H1 (cell line): ENCODE measurements around the gene LRBA. TPM values are rescaled to one million over a fixed set of nuclear protein-coding genes. Genes with fewer than 3 reads are reported as not detected.

ENCODE experiments used
- CTCF ChIA-PET: fragments of 300-600 bp; sonication (Branson Sonifier 250); formaldehyde crosslinking; loops from one replicate; lab custom pipeline; 2021; ENCODE audit not compliant: partially characterized antibody; lab: Charles Lee
- POLR2A ChIA-PET: fragments of 300-600 bp; sonication (Branson Sonifier 250); formaldehyde crosslinking; loops from one replicate; lab custom pipeline; 2021; ENCODE audit warnings: inconsistent platforms; ENCODE audit not compliant: partially characterized antibody; lab: Charles Lee
- DNase-seq, 2 experiments: peaks; one replicate each; pipeline versions ENCODE4 v3.0.0 to v3.0.0-alpha.2; 2010 to 2022; ENCODE audit warnings: low spot score in 2 of 2, low read depth in 1 of 2, mixed read lengths in 1 of 2
- FAIRE-seq: peaks from 2 replicates; lab custom pipeline; 2011; peaks lifted over from hg19 to GRCh38; lab: Jason Lieb, UNC
- H2AFZ ChIP-seq: 2 replicates; pipeline ENCODE4 v1.8.1; 2012; ENCODE audit warnings: low read length, inconsistent platforms
- H2AK5ac ChIP-seq: 2 replicates; pipeline ENCODE4 v1.6.1; 2013; ENCODE audit warnings: low read depth, low read length
- H2BK120ac ChIP-seq: replicated peaks from 2 replicates; pipeline ENCODE3; 2013; ENCODE audit warnings: low read depth, low read length, inconsistent platforms
- H2BK12ac ChIP-seq: 2 replicates; pipeline ENCODE4 v1.6.1; 2013; ENCODE audit warnings: low read depth, low read length
- H2BK15ac ChIP-seq: 2 replicates; pipeline ENCODE4 v1.6.1; 2013; ENCODE audit warnings: low read length
- H2BK20ac ChIP-seq: 2 replicates; pipeline ENCODE4 v1.6.1; 2013; ENCODE audit warnings: low read length
- H2BK5ac ChIP-seq: 2 replicates; pipeline ENCODE4 v1.6.1; 2013; ENCODE audit warnings: low read depth, low read length
- H3K14ac ChIP-seq: 2 replicates; pipeline ENCODE4 v1.6.1; 2013; ENCODE audit warnings: inconsistent platforms; ENCODE audit not compliant: insufficient read length
- H3K18ac ChIP-seq: 2 replicates; pipeline ENCODE4 v1.6.1; 2013; ENCODE audit warnings: low read length; ENCODE audit errors: extremely low read depth
- H3K23ac ChIP-seq: 2 replicates; pipeline ENCODE4 v1.6.1; 2013; ENCODE audit warnings: inconsistent platforms; ENCODE audit not compliant: insufficient read length
- H3K23me2 ChIP-seq: 2 replicates; pipeline ENCODE4 v1.6.1; 2013; ENCODE audit warnings: low read depth, low read length
- H3K27ac ChIP-seq: 2 replicates; pipeline ENCODE4 v1.6.1; 2011; ENCODE audit warnings: low read depth, low read length, inconsistent platforms
- H3K27me3 ChIP-seq, 4 experiments: replicated peaks in 1 of 4; 1 replicate in 1 of 4; 2 replicates in 3 of 4; pipeline versions ENCODE4 v1.6.1 to v1.8.1; 2011 to 2013; ENCODE audit warnings: low read length in 3 of 4, mild to moderate bottlenecking in 3 of 4, inconsistent platforms in 2 of 4, mixed read lengths in 2 of 4, moderate library complexity in 1 of 4; ENCODE audit not compliant: control insufficient read depth in 3 of 4, insufficient read depth in 3 of 4; ENCODE audit errors: extremely low read depth in 1 of 4
- H3K36me3 ChIP-seq, 4 experiments: 2 replicates each; pipeline versions ENCODE4 v1.6.1 to v1.8.1; 2011 to 2013; ENCODE audit warnings: mild to moderate bottlenecking in 4 of 4, low read length in 3 of 4, moderate library complexity in 2 of 4, control low read depth in 1 of 4, inconsistent platforms in 1 of 4; ENCODE audit not compliant: insufficient read depth in 4 of 4, control insufficient read depth in 2 of 4
- H3K4ac ChIP-seq: replicated peaks from 2 replicates; pipeline ENCODE3; 2013; ENCODE audit warnings: low read length, low read depth, mixed read lengths, inconsistent platforms; ENCODE audit not compliant: insufficient read length
- H3K4me1 ChIP-seq, 4 experiments: replicated peaks in 1 of 4; 1 replicate in 1 of 4; 2 replicates in 3 of 4; pipeline versions ENCODE4 v1.6.1 to v1.8.1; 2011 to 2013; ENCODE audit warnings: low read length in 3 of 4, inconsistent platforms in 2 of 4, mixed read lengths in 1 of 4; ENCODE audit not compliant: insufficient read depth in 4 of 4, control insufficient read depth in 3 of 4
- H3K4me2 ChIP-seq, 2 experiments: 2 replicates each; pipeline versions ENCODE4 v1.6.1 to v1.8.1; 2011 to 2013; ENCODE audit warnings: low read depth in 2 of 2, low read length in 2 of 2, control low read depth in 1 of 2, inconsistent platforms in 1 of 2, mild to moderate bottlenecking in 1 of 2; ENCODE audit not compliant: insufficient read depth in 1 of 2
- H3K4me3 ChIP-seq, 4 experiments: fragments of 200-600, 300-600 bp in 1 of 4; sonication (generic), shearing (Covaris generic), sonication (Bioruptor Twin) in 1 of 4; 2 replicates each; pipeline versions ENCODE4 v1.5.1 to v1.8.1; 2011 to 2016; ENCODE audit warnings: low read length in 4 of 4, low read depth in 3 of 4, control low read depth in 2 of 4, inconsistent platforms in 2 of 4, mild to moderate bottlenecking in 2 of 4, mixed read lengths in 1 of 4, moderate library complexity in 1 of 4; ENCODE audit not compliant: insufficient read depth in 2 of 4; ENCODE audit errors: extremely low read depth in 1 of 4
- H3K56ac ChIP-seq: replicated peaks from 2 replicates; pipeline ENCODE3; 2013; ENCODE audit warnings: low read depth, mild to moderate bottlenecking, mixed read lengths, low read length, inconsistent platforms; ENCODE audit not compliant: insufficient read length
- H3K79me1 ChIP-seq: 2 replicates; pipeline ENCODE4 v1.6.1; 2013; ENCODE audit warnings: low read depth, low read length, control low read depth
- H3K79me2 ChIP-seq, 2 experiments: 2 replicates each; pipeline versions ENCODE4 v1.6.1 to v1.8.1; 2012 to 2013; ENCODE audit warnings: low read length in 2 of 2, mild to moderate bottlenecking in 2 of 2, inconsistent platforms in 1 of 2; ENCODE audit not compliant: insufficient read depth in 2 of 2, control insufficient read depth in 1 of 2
- H3K9ac ChIP-seq, 4 experiments: replicated peaks in 1 of 4; 1 replicate in 1 of 4; 2 replicates in 3 of 4; pipeline versions ENCODE4 v1.6.1 to v1.8.1; 2011 to 2013; ENCODE audit warnings: low read depth in 3 of 4, low read length in 3 of 4, control low read depth in 2 of 4, mild to moderate bottlenecking in 2 of 4, moderate library complexity in 2 of 4, inconsistent platforms in 1 of 4; ENCODE audit errors: extremely low read depth in 1 of 4
- H3K9me3 ChIP-seq, 2 experiments: 2 replicates each; pipeline versions ENCODE4 v1.6.1 to v1.8.1; 2012 to 2013; ENCODE audit warnings: mild to moderate bottlenecking in 2 of 2, moderate library complexity in 2 of 2, control low read depth in 1 of 2, inconsistent platforms in 1 of 2, low read depth in 1 of 2, low read length in 1 of 2, mixed read lengths in 1 of 2; ENCODE audit not compliant: insufficient read depth in 2 of 2
- H4K20me1 ChIP-seq, 2 experiments: replicated peaks in 1 of 2; 2 replicates each; pipeline versions ENCODE3 to v1.8.1; 2011 to 2013; ENCODE audit warnings: inconsistent platforms in 2 of 2, low read length in 2 of 2, mild to moderate bottlenecking in 1 of 2; ENCODE audit not compliant: insufficient read depth in 2 of 2, control insufficient read depth in 1 of 2
- H4K5ac ChIP-seq: 2 replicates; pipeline ENCODE4 v1.6.1; 2013; ENCODE audit warnings: low read length, low read depth, mixed read lengths, inconsistent platforms; ENCODE audit not compliant: insufficient read length
- H4K8ac ChIP-seq: 2 replicates; pipeline ENCODE4 v1.8.0; 2013; ENCODE audit warnings: mild to moderate bottlenecking, moderate library complexity, low read length, inconsistent platforms; ENCODE audit not compliant: insufficient read depth; ENCODE audit errors: extremely low read depth
- H4K91ac ChIP-seq: replicated peaks from 2 replicates; pipeline ENCODE3; 2013; ENCODE audit warnings: low read length, mixed read lengths, inconsistent platforms; ENCODE audit not compliant: insufficient read length
- ASH2L ChIP-seq: fragments of 200-600, 300-600 bp; sonication (generic); IDR thresholded peaks from one replicate; pipeline ENCODE4 v1.7.1; 2017; ENCODE audit warnings: low read length
- BACH1 ChIP-seq: IDR thresholded peaks from 2 replicates; pipeline ENCODE4 v1.6.1; 2012; ENCODE audit warnings: low read length, improper control_type of control experiment
- E2F6 ChIP-seq: IDR thresholded peaks from 2 replicates; pipeline ENCODE4 v1.6.1; 2012; ENCODE audit warnings: inconsistent platforms
- EP300 ChIP-seq, 2 experiments: IDR thresholded peaks; 1 replicate in 1 of 2; 2 replicates in 1 of 2; pipeline ENCODE4 v1.6.1; 2011 to 2012; ENCODE audit warnings: low read depth in 2 of 2, low read length in 2 of 2, mild to moderate bottlenecking in 2 of 2, borderline replicate concordance in 1 of 2, inconsistent platforms in 1 of 2, moderate library complexity in 1 of 2
- FOSL1 ChIP-seq: IDR thresholded peaks from 2 replicates; pipeline ENCODE4 v1.6.1; 2011; ENCODE audit warnings: mild to moderate bottlenecking, low read depth, low read length, moderate library complexity; ENCODE audit not compliant: insufficient read depth
- JUND ChIP-seq: IDR thresholded peaks from 2 replicates; pipeline ENCODE4 v1.6.1; 2011; ENCODE audit warnings: mild to moderate bottlenecking, improper control_type of control experiment, low read length
- KDM5A ChIP-seq: fragments of 200-600 bp; IDR thresholded peaks from 2 replicates; pipeline ENCODE4 v1.7.1; 2012; ENCODE audit warnings: mild to moderate bottlenecking, low read length, inconsistent platforms, mixed read lengths
- POLR2A ChIP-seq, 2 experiments: IDR thresholded peaks; 1 replicate in 1 of 2; 2 replicates in 1 of 2; pipeline ENCODE4 v1.6.1; 2011; ENCODE audit warnings: low read depth in 2 of 2, low read length in 2 of 2, mild to moderate bottlenecking in 2 of 2; ENCODE audit errors: control extremely low read depth in 1 of 2
- POU5F1 ChIP-seq: IDR thresholded peaks from 2 replicates; pipeline ENCODE4 v1.6.1; 2011; ENCODE audit warnings: low read depth, mild to moderate bottlenecking, low read length, moderate library complexity
- SAP30 ChIP-seq: fragments of 300-600 bp; sonication (generic); IDR thresholded peaks from 2 replicates; pipeline ENCODE4 v1.7.1; 2012; ENCODE audit warnings: low read length, moderate library complexity, mild to moderate bottlenecking, inconsistent platforms; ENCODE audit not compliant: insufficient read depth, insufficient replicate concordance
- SIN3A ChIP-seq, 2 experiments: IDR thresholded peaks in 1 of 2; conservative IDR thresholded peaks in 1 of 2; 2 replicates each; pipeline ENCODE4 v1.6.1; 2011 to 2012; ENCODE audit warnings: low read length in 2 of 2, improper control_type of control experiment in 1 of 2, low read depth in 1 of 2, mild to moderate bottlenecking in 1 of 2
- TEAD4 ChIP-seq: IDR thresholded peaks from 2 replicates; pipeline ENCODE4 v1.6.1; 2012; ENCODE audit warnings: low read depth, low read length, inconsistent platforms, mixed read lengths
- USF2 ChIP-seq: IDR thresholded peaks from 2 replicates; pipeline ENCODE4 v1.6.1; 2011; ENCODE audit warnings: low read length, improper control_type of control experiment
- WGBS, 2 experiments: shearing (Covaris generic) in 1 of 2; methylation state at CpG; one replicate each; pipeline versions ENCODE4 v1.1.6 to v1.1.7; 2013 to 2015; ENCODE audit warnings: low lambda C conversion rate in 2 of 2, mixed read lengths in 2 of 2, inconsistent platforms in 1 of 2, low coverage in 1 of 2, missing lambda C conversion rate in 1 of 2; ENCODE audit not compliant: insufficient replicate concordance in 2 of 2, insufficient coverage in 1 of 2, insufficient read length in 1 of 2; ENCODE audit errors: extremely low coverage in 1 of 2, missing lambda C conversion rate in 1 of 2; 5-methylcytosine and 5-hydroxymethylcytosine counted together
- polyA plus RNA-seq, 7 experiments: library from polyadenylated mRNA; depleted of rRNA in 3 of 7; stranded (reverse) in 5 of 7; unstranded in 2 of 7; fragments of >200 nt in 5 of 7; fragments of 200-250 nt in 2 of 7; gene quantifications; 1 replicate in 5 of 7; 2 replicates in 1 of 7; 4 replicates in 1 of 7; pipeline versions ENCODE4 v1.2.1 to v1.2.3, GENCODE V29; 2011 to 2013; ENCODE audit warnings: missing spikeins in 2 of 7, mixed read lengths in 2 of 7
- total RNA-seq: library from RNA; stranded (reverse); fragmentation: NEBNext Ultra II Directional; extraction: Animal tissue kit (Norgen Biotek cat#: 25700); gene quantifications from 2 replicates; pipeline ENCODE4 v1.2.1, GENCODE V29; 2021

Gene LRBA
- total and polyA plus RNA-seq, 2 of the 8 experiments (the other 6 are each of a cell fraction or from before 2014, with no cell fraction given) = 54.6 to 83.2 TPM

GRCh38 chr4:150357829-150358228 lies 657.3 kb downstream of the LRBA start:
- 92% methylated on average over 1 of the region's 1 CpG; no CpG with 5 or more reads in 1 of the 2 experiments for WGBS, 2 experiments
- Histone ChIP-seq H3K4me3 (no peak overlapping the region), H2AFZ (no peak overlapping the region), H3K79me1 (no peaks in the 10 kb centered on the region), H4K5ac (no peak overlapping the region), H3K9ac (no peak overlapping the region), H2BK12ac (no peak overlapping the region), H3K36me3 (no peaks in the 10 kb centered on the region), H3K56ac (no peak overlapping the region), H3K23me2 (no peaks in the 10 kb centered on the region), H2AK5ac (no peak overlapping the region), H3K79me2 (no peaks in the 10 kb centered on the region), H2BK15ac (no peak overlapping the region), H3K23ac (no peak overlapping the region), H3K18ac (no peak overlapping the region), H3K4me2 (no peak overlapping the region), H3K4ac (no peak overlapping the region), H3K4me1 (no peaks in the 10 kb centered on the region), H3K27me3 (no peaks in the 10 kb centered on the region), H4K20me1 (no peaks in the 10 kb centered on the region), H2BK5ac (no peak overlapping the region), H2BK120ac (no peak overlapping the region), H4K8ac (no peak overlapping the region), H3K27ac (no peak overlapping the region), H3K9me3 (no peaks in the 10 kb centered on the region), H3K14ac (no peak overlapping the region), H4K91ac (no peak overlapping the region), H2BK20ac (no peak overlapping the region)
- CTCF ChIA-PET = no interaction called here
- DNase-seq = no peak
- POLR2A ChIA-PET = interaction anchor here (0.6 kb wide), 1 partner anchor 97 kb away, joined by 3 read pairs; no protein-coding TSS in a partner anchor
- FAIRE-seq = no peak
- TF ChIP-seq TEAD4 (no peak), EP300 (IDR thresholded peaks at IDR 0.05; ENCODE audit: borderline replicate concordance in 1 of 2, low read depth in 2 of 2, low read length in 2 of 2) (no peak), E2F6 (no peak), ASH2L (no peak), FOSL1 (no peak), JUND (no peak), KDM5A (no peak), BACH1 (no peak), SIN3A (conservative IDR thresholded peaks at IDR 0.05 in 1 of 2, IDR thresholded peaks at IDR 0.05 in 1 of 2; ENCODE audit: low read depth in 1 of 2, low read length in 2 of 2) (no peak), USF2 (no peak), POLR2A (IDR thresholded peaks at IDR 0.05; ENCODE audit: control extremely low read depth in 1 of 2, low read depth in 2 of 2, low read length in 2 of 2) (no peak), POU5F1 (no peak), SAP30 (no peak)
